GM21723 (cell line): Measurements from ENCODE around the gene MNAT1.
A peak's percentile ranks its signal among the peaks of the same experiment; 100 is the strongest.
"Not testable (repeated sequence)": the region's sequence is repeated elsewhere in the genome, so short reads cannot be mapped to it uniquely, and the experiment has no call there.

ENCODE experiments used
- ATAC-seq: cut with Tn5 transposase; IDR thresholded peaks from one replicate; pipeline ENCODE4 v1.9.1; 2021; ENCODE audit warnings: mild to moderate bottlenecking, moderate library complexity; ENCODE audit not compliant: unreplicated experiment

Gene MNAT1

GRCh38 chr14:60736494-60736893, 1.9 kb downstream of the MNAT1 start:
- no peak for ATAC-seq

DNA sequence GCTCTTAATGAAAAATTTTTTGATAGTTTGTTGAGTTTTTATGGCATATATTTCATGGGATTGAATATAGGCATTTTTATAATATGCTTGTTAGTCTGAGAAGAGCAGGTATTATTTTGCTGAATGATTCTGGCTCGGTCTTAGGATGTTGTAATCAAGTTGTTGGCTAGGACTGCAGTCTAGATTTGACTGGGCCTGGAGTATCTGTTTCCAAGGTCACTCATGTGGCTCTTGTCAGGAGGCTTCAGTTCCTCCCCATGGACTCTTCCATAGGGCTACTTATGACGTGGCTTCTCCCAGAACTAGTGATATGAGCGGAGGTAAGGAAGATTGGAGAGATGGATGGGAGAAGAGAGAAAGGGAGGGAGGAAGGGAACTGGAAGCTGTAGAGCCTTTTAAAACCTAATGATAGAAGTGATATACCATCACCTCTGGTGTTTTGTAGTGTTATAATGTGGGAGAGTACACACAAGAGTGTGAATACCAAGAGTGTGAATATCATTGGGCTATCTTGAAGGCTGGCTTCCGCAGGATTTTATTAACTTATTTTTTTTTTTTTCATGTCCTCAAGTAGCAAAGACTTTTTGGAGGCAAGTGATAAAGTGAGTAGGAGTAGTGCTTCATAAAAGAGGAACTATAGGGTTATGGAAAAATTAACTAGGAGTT, 4.4 kb downstream of the MNAT1 start:
- ATAC-seq, result no peak

DNA sequence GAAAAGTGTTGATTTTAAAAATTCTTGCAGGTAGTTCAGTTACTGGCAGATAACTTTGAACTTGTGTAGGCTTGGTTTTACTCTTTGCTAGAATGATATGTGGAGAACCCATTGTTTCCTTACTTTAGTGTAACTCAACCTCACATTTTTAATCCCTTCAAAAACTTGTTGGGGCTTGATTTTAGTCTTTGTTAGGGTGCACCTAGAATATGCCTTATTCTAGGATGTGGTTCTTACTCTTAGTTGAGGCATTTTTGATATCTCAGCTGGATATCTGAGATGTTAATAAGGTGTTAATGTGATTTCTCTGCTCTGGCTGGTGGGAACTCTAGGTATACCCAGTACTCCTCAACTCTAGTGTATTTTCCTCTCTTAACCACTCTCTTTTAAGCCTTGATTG, 10.0 kb downstream of the MNAT1 start:
- no peak for ATAC-seq

GRCh38 chr14:60753264-60754119, 18.9 kb downstream of the MNAT1 start:
- peak; percentile 98 for ATAC-seq

DNA sequence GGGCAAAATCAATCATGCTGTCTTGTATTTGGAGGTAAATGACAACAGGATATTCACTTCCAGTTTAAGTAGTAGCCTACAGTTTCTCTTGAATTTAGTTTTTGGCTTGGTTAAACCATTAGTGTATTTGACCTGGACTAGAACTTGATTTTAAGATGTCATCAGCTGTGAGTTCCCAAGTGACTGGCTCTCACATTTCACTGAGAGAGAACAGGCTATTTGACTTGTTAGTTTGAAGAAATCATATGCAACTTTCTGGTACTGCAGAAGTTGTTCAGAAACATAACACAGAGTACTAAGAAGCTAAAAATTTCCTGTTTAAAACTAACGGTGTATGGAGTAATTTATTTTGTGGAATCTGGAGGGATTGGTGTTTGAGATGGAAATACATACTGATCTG, 22.3 kb downstream of the MNAT1 start:
- ATAC-seq, result no peak

DNA sequence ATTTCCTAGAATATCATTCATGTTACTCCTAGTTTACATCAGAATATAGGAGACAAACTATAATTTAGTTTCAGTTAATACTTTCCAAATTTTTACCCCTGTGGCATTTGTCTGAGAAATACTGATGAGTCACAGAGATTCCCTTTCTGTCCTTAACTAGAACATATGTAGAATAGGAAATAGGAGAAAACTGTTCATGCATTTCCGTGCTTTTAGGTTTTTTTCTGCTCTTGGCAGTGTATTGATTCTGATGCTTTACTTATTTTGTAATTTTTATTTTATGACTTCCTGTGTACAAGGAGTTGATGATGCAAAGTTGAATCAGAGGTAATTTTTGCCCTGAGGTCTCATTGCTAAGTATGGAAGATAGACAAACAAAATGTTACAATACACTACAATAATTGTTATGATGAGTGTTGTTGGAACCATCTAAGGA, 23.0 kb downstream of the MNAT1 start:
- ATAC-seq, result no peak

- ATAC-seq, result no peak
These were observed 24.3 kb downstream of the MNAT1 start for GRCh38 chr14:60758885-60759284.

GRCh38 chr14:60760209-60760608, 25.6 kb downstream of the MNAT1 start:
- ATAC-seq, result no peak

DNA sequence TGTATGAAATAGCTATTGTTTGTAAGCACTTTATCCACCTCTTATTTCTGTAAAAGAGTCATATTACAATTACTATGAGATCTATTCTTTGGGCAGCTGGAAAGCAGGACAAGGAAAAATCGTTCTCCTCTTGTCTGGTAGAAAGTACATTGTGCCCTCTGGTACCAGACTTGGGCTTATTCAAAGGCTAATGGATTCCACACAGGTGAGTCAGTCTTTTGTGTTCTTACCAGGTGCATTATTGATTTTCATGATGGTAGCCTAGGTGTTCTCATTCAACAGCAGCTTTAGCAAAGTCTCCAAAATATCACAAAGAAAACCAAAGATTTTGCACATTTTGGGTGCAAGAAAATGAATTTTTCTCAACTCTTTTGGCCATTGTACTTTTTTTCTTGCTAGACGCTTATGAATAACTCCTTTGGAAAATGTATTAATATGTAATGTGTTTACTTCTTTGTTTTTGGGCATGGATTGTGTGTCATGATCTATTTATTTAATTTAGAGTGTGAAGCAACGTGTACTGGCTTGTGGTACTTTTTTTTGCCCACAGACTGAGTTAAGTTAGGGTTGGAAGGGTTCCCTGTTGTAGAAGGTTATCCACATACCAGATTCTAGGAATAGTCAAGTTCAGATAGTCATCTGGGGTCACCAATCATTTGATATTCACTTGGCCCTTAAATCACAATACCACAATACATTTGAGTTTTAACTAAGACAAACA, 26.2 kb downstream of the MNAT1 start:
- ATAC-seq, result no peak

DNA sequence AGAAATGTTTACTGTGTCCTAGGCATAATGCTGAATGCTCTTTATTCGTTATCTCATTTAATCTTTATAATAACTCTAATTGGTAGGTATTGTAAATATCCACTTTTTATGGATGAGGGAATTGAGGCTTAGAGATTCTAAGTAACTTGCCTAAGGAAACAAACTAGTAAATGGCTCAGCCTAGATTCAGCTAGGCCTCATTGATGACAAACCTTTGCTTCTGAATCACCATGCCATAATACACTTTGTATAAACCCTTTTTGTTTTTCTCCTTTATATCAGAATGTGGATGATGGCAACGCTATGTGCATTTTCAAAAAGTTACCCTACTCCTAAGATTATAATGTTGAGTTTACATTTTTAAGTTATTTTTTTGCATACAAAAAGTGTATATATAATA, 34.0 kb downstream of the MNAT1 start:
- ATAC-seq, result no peak

GRCh38 chr14:60771117-60771516, 36.6 kb downstream of the MNAT1 start:
- no peak for ATAC-seq

DNA sequence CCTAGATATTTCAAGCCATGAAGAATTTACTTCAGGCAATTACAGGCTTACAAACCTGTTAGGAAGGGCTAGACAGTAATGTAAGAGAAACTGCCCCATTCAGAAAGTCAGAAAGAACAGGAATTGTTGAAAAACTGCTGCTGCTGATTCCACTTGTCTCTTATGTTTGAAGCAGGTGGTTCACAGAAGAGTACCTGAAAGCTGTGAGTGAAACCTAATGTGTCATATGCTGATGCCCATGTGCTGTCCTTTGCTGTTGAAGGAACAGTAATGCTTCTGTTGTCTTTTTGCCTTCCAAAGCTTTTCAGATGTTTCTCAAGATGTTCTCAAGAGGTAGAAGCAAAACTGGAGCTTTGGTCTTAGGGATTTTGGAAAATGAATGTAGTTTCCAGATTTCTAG, 39.0 kb downstream of the MNAT1 start:
- peak; percentile 48 for ATAC-seq

DNA sequence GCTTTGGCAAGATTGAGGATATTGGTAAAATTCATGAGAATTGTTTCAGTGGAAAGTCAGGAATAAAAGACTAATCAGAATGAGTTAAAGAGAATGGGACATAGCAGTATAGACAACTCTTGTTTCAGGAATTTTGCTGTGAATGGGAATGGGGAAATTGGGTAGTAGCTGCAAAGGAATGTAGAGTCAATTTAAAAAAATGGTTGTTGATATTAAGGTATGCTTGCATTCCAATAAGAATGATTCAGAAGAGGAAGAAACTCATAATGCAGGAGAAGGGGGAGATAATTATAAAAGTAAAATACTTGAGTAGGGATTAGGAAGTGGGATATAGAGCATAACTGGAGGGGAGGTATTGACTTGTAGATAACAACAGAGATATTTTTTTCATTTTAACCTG, 40.7 kb downstream of the MNAT1 start:
- no peak for ATAC-seq

GRCh38 chr14:60777856-60778578, 43.5 kb downstream of the MNAT1 start:
- no peak for ATAC-seq

GRCh38 chr14:60779745-60780514, 45.4 kb downstream of the MNAT1 start:
- not testable (repeated sequence) for ATAC-seq

DNA sequence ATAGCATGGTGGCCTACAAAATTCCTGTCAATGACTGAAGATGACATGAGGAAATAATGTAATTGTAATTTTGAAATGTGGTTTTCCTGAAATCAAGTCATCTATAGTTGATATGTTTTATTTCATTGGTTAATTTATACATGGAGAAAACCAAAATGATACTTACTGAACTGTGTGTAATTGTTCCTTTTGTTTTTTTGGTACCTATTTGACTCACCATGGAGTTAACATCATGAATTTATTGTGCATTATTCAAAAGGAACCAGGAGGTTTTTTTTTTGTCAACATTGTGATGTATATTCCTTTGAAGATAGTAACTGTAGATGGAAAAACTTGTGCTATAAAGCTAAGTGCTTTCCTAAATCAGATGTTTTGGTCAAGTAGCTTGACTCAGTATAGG, 46.0 kb downstream of the MNAT1 start:
- ATAC-seq, result not testable (repeated sequence)

DNA sequence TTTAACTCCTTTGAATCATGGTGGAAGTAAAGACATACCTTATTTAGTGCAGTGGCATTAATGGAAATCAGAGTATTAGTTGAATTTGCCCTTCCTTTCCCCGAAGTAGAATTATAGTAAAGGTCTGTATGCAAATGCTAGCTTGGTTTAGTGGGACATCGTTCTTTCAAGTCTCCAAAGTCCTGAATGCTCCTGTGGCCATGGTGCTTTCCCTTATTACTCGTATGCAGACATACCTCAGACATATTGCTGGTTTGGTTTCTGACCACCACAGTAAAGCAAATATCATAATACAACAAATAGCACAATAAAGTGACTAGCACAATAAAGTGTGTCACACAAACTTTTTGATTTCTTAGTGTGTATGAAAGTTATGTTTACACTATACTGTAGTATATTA, 52.3 kb downstream of the MNAT1 start:
- no peak for ATAC-seq

- ATAC-seq, result no peak
These were observed 55.1 kb downstream of the MNAT1 start for GRCh38 chr14:60789656-60790055.

DNA sequence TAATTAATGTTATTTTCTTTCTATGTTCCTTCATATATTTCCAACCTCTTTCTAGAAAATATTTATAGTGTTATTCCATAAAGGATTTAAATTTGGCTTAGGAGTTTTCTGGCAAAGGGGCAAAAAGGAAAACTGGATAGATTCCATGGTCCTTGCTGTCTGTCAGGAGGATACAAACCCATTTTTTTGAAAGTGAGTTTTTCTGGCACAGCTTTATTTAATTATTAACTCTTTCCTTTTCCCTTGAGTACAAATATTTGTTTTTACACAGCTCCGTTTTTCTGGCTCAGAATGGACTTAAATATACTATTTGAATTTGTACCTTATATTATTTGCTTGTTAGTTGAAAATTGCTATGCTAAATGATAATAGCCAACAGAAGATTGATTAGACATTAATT, 56.3 kb downstream of the MNAT1 start:
- ATAC-seq, result no peak

- ATAC-seq, result no peak
These were observed 61.9 kb downstream of the MNAT1 start for GRCh38 chr14:60796434-60796833.
